ENCODE data around the gene KMT2C. TPM values are rescaled to one million over a fixed set of nuclear protein-coding genes. Genes with fewer than 3 reads are reported as not detected.
"Not testable (repeated sequence)": the region's sequence is repeated elsewhere in the genome, so short reads cannot be mapped to it uniquely, and the experiment has no call there.

KMT2C gene
- polyA plus RNA-seq, 3 donors = 35.7 to 38.3 (median 35.9) TPM

DNA sequence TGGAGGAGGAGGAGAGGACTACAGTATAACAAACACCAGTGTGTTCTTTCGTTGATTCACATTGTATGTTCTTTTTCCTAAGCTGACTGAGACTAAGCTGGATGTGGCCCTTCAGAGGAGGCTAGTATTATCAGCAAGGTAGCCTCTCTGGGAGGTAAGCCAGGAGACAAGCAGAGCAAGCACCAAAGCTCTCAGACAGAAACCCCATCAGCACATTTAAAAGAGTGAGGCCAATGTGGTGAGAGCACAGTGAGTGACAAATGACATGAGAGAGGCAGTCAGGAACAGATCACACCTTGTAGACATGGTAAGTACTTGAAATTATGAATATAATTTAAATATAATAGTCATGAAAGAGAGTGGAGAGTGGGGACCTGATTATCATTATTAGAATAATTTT, 107.6 kb downstream of the KMT2C start:
- DNase-seq (ENCODE audit: low read depth in 3 of 3, low spot score in 2 of 3) = no peak

DNA sequence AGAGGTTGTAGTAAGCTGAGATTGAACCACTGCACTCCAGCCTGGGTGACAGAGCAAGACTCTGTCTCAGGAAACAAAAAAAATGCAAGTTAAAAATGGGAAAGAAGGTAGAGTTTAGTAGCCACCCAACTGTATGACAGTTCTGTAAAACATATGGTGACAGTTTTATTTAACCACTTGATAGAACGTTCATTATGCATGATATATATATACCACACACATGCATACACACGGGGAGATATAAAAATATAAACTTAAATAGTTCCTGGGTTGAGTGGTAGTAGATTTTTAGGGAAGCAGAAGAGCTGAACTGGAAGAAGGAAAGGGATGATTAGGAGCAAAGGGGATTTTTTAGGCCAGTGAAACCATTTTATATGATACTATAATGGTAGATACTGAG, 120.0 kb downstream of the KMT2C start:
- no peak for DNase-seq (ENCODE audit: low read depth in 3 of 3, low spot score in 2 of 3)

DNA sequence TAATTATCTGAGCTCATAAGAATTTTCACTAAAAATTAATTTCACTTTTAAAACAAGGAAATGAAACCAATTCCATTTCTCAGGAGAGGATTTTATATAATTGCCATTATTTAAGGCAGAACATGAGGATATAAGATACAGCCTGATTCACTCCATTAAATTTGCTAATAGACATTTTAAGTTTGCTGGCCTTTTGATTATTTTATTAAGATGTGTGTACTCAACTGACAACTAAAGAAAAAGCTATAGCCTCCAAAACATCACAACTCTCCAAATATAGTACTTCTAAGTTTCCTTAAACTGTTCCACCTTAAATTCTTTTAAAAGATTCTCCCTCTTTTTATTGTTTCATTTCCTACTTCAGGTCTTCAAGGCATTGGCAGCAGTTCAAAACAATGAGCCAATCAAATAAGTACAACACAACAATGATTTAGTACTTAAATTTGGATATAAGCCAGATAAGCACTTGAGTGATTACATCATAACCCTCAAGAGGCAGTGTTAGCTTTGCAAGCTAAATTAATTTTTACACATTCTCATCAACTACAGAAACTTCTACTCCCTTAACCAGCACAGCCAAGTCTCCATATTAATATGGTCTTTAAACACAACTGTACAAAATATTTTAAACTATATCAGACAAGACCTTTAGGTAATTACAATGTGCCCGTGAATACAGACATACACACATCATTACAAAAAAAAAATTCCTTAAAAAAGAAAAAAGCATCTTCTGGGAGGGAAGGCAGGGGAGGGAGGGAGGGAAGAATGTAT, 121.8 kb downstream of the KMT2C start:
- DNase-seq (ENCODE audit: low read depth in 3 of 3, low spot score in 2 of 3) = peak; percentile 42 to 56 (median 53)

DNA sequence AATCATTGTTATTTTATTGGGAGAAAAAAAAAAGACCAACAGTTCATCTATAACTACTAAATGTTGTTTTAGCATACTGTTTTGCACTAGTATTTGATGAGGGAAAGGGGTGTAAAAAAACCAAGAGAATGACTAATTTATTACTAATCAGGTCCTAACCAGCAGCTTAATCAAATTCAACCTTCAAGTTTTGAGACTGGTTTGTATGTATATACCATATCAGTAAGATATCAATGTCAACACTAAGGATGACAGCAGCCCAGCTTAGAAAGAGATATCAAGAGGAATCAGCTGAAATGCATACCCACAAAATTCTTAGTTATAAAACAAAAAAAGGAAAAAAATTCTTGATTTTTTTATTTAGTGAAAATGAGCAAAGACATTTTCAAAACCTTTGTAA, 122.6 kb downstream of the KMT2C start:
- DNase-seq (ENCODE audit: low read depth in 3 of 3, low spot score in 2 of 3) = no peak

DNA sequence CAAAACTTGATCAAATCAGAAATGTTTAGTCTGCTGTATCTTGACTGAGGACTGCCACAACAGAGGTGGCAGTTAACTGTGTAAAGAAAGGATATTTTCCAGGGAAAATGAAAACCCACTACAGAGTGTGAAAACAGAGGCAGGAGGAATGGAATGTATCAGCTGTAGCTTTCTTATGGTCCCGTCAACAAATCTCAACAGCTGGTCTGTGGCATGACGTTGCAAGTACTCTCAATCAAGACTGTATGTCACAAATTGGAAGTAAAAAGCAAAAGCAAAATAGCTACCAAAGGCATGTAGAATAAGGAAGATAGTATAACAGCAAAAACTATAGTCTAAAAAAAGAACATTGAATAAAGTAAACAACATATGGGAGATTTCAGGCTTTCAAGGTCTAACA, 123.5 kb downstream of the KMT2C start:
- no peak for DNase-seq (ENCODE audit: low read depth in 3 of 3, low spot score in 2 of 3)

DNA sequence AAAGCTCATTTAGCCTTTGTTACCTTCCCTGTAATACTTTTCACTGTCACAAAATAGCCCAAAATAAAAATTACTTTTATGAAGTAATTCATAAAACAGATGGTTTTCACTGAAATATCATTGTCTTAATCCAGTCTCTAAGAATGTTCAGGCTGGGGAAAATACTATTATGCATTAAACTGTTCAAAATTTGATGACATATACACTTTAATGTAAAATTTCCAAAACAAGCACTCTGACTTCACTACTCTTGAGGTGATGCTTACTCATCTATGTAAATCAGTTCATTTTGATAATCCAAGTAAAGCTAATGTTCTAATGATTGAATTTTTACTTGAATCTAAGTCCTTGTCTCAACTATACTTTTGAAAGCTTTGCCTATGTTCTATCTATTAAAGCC, 127.9 kb downstream of the KMT2C start:
- no peak for DNase-seq (ENCODE audit: low read depth in 3 of 3, low spot score in 2 of 3)

DNA sequence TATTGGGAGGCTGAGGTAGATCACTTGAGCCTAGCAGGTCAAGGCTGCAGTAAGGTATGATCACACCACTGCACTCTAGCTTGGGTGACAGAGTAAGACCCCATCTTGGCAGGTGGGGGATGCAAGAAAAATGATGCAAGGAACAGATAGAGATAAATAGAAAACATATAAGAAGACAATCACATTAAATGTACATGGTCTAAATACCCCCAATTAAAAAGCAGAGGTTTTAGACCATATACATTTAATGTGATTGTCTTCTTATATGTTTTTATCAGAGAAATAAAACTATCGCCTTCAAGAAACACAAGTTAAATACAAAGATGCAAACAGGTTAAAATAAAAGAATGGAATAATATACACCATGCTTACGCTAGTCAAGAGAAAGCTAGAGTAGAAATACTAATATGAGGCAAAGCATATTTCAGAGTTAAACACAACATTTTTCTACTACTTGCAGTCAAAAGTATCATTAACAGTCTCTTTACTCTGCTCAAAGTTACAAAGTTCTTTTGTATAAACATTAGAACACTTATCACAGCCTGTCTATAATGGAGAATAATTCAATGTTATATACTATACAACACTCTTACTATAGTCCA, 136.2 kb downstream of the KMT2C start:
- DNase-seq (ENCODE audit: low read depth in 3 of 3, low spot score in 2 of 3) = not testable (repeated sequence)

DNA sequence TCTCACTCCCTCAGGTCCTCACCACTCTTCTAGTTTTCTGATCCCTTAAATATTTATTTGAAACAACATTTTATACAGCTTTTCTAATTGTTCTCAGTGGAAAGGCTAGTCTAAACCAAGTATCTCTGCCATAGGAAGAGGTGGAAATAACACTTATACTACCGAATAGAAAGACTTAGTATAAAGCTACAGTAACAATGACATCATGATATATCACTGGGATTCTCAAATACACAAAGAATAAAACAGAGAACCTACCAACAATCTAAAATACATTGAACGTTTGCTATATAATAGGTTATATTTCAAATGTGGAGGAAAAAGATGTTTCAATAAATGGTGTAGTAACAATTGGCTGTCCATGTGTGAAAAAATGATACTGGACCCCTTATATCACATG, 142.9 kb downstream of the KMT2C start:
- DNase-seq (ENCODE audit: low read depth in 3 of 3, low spot score in 2 of 3) = no peak

DNA sequence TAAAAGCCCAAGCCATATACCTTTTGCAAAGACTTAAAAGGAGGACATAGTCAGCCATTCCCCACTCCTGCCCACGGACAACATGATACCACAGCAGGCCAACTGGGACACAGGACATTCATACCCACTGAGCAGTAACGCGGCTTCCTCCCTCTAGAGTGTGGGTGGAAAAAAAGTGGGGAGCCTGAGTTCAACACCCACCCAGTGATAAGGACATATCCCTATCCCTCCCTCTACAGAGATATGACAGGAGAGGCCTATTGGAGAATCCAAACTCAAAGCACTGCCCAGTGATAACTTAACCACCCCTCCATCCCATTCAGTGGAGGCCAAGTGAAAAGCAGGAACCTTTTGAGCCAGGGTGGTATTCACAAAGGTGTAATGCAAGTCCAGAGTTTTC, 148.8 kb downstream of the KMT2C start:
- not testable (repeated sequence) for DNase-seq (ENCODE audit: low read depth in 3 of 3, low spot score in 2 of 3)

DNA sequence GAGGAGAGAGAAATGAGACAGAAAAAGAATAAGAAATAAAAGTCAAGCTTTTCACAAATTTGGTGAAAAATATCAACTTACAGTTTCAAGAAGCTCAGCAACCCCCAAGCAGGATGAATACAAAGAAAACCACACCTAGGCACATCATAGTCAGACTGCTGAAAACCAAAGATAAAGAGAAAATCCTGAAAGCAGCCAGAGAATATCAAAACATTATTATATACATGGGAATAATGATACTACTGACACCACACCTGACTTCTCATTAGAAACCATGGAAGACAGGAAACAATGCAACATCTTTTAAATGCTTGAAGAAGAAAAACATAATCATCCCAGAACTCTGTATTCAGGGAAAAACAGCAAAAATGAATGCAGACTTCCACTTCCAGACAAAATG, 149.6 kb downstream of the KMT2C start:
- DNase-seq (ENCODE audit: low read depth in 3 of 3, low spot score in 2 of 3) = not testable (repeated sequence)

DNA sequence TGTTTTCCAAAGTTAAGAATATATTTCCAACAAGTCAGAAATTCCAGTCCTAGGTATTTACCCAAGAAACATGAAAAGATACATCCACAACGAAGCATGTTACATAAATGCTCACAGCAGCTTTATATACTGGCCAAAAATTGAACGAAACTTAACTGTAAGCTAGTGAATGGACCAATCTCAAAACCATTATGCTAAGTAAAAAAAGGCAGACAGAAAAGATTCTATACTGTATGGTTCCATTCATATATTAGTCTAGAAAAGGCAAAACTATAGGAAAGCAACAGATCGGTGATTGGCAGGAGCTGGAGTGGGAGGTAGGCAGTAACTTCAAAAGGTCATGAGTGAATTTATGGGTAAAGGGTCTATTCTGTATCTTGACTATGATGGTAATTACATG, 150.8 kb downstream of the KMT2C start:
- DNase-seq (ENCODE audit: low read depth in 3 of 3, low spot score in 2 of 3) = not testable (repeated sequence)

DNA sequence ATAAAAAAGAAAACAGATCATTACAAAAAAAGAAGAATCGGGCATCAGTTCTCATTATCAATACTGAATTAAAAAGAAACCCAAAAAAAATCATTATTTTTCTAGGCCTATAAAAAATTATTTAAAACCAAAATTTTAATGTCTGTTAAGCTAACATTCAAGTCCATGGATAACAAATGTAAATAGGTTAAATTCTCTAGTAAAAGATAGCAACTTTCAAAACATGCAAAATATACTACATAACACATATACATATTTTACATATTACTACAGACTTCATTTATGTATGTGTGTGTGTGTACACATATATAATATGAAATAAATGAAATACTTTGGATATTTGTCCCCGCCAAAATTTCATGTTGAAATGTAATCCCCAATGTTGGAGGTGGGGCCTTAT, 158.1 kb downstream of the KMT2C start:
- not testable (repeated sequence) for DNase-seq (ENCODE audit: low read depth in 3 of 3, low spot score in 2 of 3)

DNA sequence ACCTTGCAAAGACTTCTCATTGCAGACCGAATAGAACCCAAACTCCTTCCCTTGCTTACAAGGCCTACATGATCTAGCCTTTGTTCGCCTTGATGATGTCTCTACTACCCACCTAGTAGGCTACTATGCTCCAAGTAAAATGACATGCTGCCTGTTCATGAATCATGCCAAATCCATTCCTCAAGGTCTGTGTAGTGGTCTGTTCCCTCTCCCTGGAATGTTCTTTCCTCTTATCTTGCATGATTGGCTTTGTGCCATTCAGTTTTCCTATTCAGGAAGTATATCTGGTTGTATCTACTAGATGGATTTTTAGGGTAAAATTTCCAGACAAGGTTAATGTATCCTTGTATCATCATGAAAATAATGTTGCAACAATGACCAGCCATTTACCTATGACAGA, 165.4 kb downstream of the KMT2C start:
- not testable (repeated sequence) for DNase-seq (ENCODE audit: low read depth in 3 of 3, low spot score in 2 of 3)

DNA sequence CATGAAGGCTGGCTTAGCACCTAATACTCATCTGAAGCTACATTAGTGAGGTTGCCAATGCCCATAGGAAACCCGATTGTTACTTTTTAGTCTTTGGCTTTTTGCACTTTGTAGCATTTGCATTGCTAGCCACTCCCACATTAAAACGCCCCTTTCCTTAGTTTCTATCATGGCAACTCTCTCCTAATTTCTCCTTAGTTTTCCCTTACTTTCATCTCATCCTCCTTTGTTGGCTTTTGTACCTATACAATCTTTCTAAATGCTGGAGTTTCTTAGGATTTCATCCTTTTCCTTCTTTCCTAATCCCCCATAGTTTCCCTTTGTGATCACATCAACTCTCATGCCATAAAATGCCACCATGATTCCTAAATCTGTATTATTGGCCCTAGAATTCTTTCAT, 168.9 kb downstream of the KMT2C start:
- not testable (repeated sequence) for DNase-seq (ENCODE audit: low read depth in 3 of 3, low spot score in 2 of 3)

DNA sequence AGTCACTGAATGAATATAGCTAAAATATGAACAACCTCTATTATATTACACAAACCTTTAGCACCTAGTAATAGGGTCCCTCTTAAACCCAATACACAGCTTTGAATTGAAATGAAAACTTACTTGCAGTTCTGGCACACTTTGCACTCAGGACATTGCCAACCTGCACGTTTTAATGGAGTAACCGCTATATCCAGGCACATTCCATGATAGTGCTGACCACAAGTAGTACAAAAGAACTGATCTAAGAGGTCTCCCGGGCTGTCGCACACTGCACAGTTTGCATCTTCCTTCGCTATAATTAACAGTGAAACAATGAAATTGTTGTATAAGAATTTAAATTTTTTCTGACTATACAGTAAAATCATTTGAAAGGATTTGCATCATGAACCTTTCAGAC, 170.9 kb downstream of the KMT2C start:
- DNase-seq (ENCODE audit: low read depth in 3 of 3, low spot score in 2 of 3) = not testable (repeated sequence)

DNA sequence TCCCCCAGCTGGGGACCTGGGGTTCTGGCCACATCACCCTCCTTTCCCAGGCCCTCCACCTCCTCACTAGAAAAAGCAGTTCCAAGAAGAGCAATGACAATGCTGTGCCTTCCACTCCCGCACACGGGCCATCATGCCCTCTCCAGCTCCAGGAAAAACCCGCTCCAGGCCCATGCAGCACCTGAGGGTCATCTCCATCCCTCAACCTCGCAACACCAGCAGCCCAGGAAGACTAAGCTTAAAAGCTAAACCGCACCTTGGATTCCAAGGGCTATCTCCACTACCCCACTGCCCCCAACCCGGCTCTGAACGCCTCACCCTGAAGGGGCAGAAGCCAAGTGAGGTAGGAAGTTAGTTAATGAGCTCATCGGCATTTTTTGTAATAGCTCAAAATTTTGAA, 173.7 kb downstream of the KMT2C start:
- not testable (repeated sequence) for DNase-seq (ENCODE audit: low read depth in 3 of 3, low spot score in 2 of 3)

DNA sequence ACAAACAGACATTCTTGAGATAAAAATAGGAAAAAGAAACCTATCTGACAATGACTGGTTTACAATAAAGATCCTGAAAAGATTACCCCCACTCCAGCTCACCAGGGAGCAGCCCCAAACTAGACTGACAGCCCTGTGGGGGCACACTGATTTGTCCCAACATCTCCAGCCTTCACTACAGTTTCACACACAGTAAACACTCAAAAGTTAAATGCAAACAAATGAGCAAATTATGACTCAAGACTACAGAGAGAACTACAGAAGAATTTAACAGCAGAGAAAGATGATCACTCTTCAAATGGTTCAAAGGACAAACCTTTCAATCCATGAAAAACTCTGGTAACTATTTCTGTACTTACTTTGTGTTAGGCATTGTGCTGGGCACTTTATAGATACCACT, 176.2 kb downstream of the KMT2C start:
- DNase-seq (ENCODE audit: low read depth in 3 of 3, low spot score in 2 of 3) = not testable (repeated sequence)

DNA sequence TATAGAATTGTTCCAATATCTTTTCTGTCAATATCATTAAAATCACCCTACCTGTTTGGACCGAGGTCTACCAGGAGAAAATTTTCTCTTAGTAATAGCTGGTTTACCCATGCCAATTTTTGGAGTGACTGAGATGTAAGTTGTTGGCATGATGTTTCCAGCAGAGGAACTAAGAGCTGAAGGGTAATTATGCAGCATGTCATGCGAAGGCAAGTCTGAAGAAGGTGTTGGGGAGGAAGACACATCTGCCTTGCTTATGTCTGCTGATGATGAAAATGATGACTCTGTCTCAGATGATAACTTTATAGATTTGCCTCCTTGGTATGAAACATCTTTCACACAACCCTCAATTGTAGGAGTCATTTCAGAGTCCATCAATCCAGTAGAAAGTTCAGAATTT, 188.0 kb downstream of the KMT2C start:
- DNase-seq (ENCODE audit: low read depth in 3 of 3, low spot score in 2 of 3) = not testable (repeated sequence)

DNA sequence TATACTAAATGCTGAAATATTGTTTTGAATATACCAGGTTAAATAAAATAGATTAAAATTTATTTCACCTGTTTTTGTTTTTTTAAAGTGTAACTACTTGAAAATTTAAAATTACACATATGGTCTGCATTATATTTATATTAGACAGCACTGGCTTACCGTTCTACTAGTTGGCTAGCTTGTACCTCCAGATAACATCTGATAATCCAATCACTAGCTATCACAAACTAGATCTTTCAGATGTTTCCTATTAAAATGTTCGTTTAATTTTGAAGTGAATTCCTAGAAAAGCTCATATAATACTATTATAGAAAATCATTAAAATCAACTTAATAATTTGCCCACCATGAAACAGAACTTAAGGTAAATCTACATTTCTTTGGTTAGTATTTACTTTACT, 190.4 kb downstream of the KMT2C start:
- DNase-seq (ENCODE audit: low read depth in 3 of 3, low spot score in 2 of 3) = not testable (repeated sequence)

DNA sequence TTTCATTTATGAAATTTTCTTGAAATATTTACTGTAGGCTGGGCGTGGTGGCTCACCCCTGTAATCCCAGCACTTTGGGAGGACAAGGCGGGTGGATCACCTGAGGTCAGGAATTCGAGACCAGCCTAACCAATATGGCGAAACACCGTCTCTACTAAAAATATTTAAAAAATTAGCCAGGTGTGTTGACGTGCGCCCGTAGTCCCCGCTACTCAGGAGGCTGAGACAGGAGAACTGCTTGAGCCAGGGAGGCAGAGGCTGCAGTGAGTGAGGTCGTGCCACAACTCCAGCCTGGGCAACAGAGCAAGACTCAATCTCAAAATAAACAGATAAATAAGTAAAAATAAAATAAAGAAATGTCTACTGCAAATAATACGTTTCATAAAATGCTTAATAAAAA, 192.3 kb downstream of the KMT2C start:
- DNase-seq (ENCODE audit: low read depth in 3 of 3, low spot score in 2 of 3) = not testable (repeated sequence)

DNA sequence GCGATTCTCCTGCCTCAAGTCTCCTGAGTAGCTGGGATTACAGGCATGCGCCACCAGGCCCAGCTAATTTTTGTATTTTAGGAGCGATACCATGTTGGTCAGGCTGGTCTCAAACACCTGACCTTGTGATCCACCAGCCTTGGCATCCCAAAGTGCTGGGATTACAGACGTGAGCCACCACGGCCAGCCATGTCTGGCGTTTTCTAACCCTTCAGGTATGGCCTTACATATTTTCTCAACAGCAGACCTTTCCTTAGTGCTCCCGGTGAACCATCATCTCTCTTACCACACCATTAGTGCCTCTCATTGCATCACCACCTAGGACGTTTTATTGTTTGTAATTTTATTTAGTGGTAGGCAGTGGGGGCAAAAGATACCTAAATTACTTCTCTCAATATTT, 194.5 kb downstream of the KMT2C start:
- not testable (repeated sequence) for DNase-seq (ENCODE audit: low read depth in 3 of 3, low spot score in 2 of 3)

DNA sequence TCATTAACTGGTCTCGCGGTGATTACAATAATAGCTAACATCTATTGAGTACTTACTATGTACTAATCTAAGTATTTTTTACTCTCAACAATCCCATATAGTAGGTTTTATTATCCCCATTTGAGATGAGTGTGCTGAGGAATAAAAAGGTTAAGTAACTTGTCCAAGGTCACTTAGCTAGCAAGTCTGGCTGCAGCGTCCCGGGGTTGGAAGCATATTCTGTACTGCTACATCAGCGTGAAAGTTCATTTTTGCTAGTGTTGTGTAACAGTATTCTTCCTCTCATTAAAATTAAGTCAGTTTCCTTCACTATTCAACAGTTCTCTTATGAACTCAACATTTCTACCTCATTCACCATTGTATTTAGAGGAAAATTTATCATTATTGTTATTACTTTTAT, 199.5 kb downstream of the KMT2C start:
- not testable (repeated sequence) for DNase-seq (ENCODE audit: low read depth in 3 of 3, low spot score in 2 of 3)

All from right renal cortex interstitium (tissue), 3 donors.